ENCODE measurements around the gene TRAF3IP3. TPM values are rescaled to one million over a fixed set of nuclear protein-coding genes. Genes with fewer than 3 reads are reported as not detected.

Gene TRAF3IP3
- total RNA-seq, 2 experiments from 2014 or later: 107 to 113 TPM

GRCh38 chr1:209769971-209770370 lies 14.1 kb downstream of the TRAF3IP3 start:
- Mint-ChIP-seq H3K36me3 (ENCODE audit: low read depth) (peaks cover 46% of the 10 kb centered on the region), H3K4me3 (no peak overlapping the region), H3K4me1 (ENCODE audit: low read depth) (peaks cover 13% of the 10 kb centered on the region), H3K27me3 (ENCODE audit: low read depth) (no peaks in the 10 kb centered on the region), H3K9me3 (no peaks in the 10 kb centered on the region), H3K27ac (no peak overlapping the region)
- CTCF ChIA-PET: interaction anchor here (0.7 to 6.1 kb wide), 8 partner anchors 13 to 97 kb away, joined by 3 to 77 read pairs (median 6); partner anchors contain the start of genes C1orf74, TRAF3IP3 and UTP25
- intact Hi-C loops (cut with micrococcal nuclease): loop anchor here (1.0 to 10.0 kb wide), 4 partner anchors 57 to 1805 kb away; partner anchors contain the start of genes SLC30A1 and UTP25
- DNase-seq: peak; percentile 37

GRCh38 chr1:209770636-209771415 lies 15.0 kb downstream of the TRAF3IP3 start:
- Mint-ChIP-seq H3K4me1 (ENCODE audit: low read depth) (peaks cover 17% of the 10 kb centered on the region), H3K27me3 (ENCODE audit: low read depth) (no peaks in the 10 kb centered on the region), H3K9me3 (no peaks in the 10 kb centered on the region), H3K36me3 (ENCODE audit: low read depth) (peaks cover 48% of the 10 kb centered on the region), H3K27ac (no peak overlapping the region), H3K4me3 (no peak overlapping the region)
- CTCF ChIA-PET: interaction anchor here (1.3 to 6.1 kb wide), 2 partner anchors 20 to 46 kb away, joined by 6 to 77 read pairs; no protein-coding TSS in a partner anchor
- no peak for DNase-seq
- intact Hi-C loops (cut with micrococcal nuclease): no loop called here

GRCh38 chr1:209772126-209772525 lies 16.3 kb downstream of the TRAF3IP3 start:
- peaks cover 48% of the 10 kb centered on the region for H3K36me3 Mint-ChIP-seq (ENCODE audit: low read depth)
- intact Hi-C loops (cut with micrococcal nuclease): no loop called here
- H3K4me1 Mint-ChIP-seq (ENCODE audit: low read depth): peaks cover 24% of the 10 kb centered on the region
- H3K27ac Mint-ChIP-seq: no peak overlapping the region
- no peaks in the 10 kb centered on the region for H3K27me3 Mint-ChIP-seq (ENCODE audit: low read depth)
- CTCF ChIA-PET: interaction anchor here (1.0 to 1.9 kb wide), 3 partner anchors 12 to 51 kb away, joined by 5 to 7 read pairs (median 6); no protein-coding TSS in a partner anchor
- no peak for DNase-seq
- H3K4me3 Mint-ChIP-seq: no peak overlapping the region
- H3K9me3 Mint-ChIP-seq: no peaks in the 10 kb centered on the region

- H3K27me3 Mint-ChIP-seq (ENCODE audit: low read depth): no peaks in the 10 kb centered on the region
- H3K36me3 Mint-ChIP-seq (ENCODE audit: low read depth): peaks cover 53% of the 10 kb centered on the region
- peaks cover 40% of the 10 kb centered on the region for H3K4me1 Mint-ChIP-seq (ENCODE audit: low read depth)
- intact Hi-C loops (cut with micrococcal nuclease): no loop called here
- H3K4me3 Mint-ChIP-seq: no peak overlapping the region
- CTCF ChIA-PET: interaction anchor here (0.7 to 2.1 kb wide), 5 partner anchors 9 to 62 kb away, joined by 3 to 9 read pairs (median 4); partner anchors contain the start of genes C1orf74 and TRAF3IP3
- H3K27ac Mint-ChIP-seq: peak overlapping the region; percentile 69
- H3K9me3 Mint-ChIP-seq: no peaks in the 10 kb centered on the region
- no peak for DNase-seq
These were observed 18.7 kb downstream of the TRAF3IP3 start for GRCh38 chr1:209774592-209774991.

- H3K4me1 Mint-ChIP-seq (ENCODE audit: low read depth): peaks cover 48% of the 10 kb centered on the region
- intact Hi-C loops (cut with micrococcal nuclease): no loop called here
- H3K9me3 Mint-ChIP-seq: no peaks in the 10 kb centered on the region
- no peak for DNase-seq
- H3K4me3 Mint-ChIP-seq: no peak overlapping the region
- H3K36me3 Mint-ChIP-seq (ENCODE audit: low read depth): peaks cover 61% of the 10 kb centered on the region
- H3K27me3 Mint-ChIP-seq (ENCODE audit: low read depth): no peaks in the 10 kb centered on the region
- H3K27ac Mint-ChIP-seq: peak overlapping the region; percentile 69
- CTCF ChIA-PET: interaction anchor here (0.6 to 1.7 kb wide), 2 partner anchors 48 to 1831 kb away, joined by 3 to 9 read pairs; no protein-coding TSS in a partner anchor
These were observed 19.8 kb downstream of the TRAF3IP3 start for GRCh38 chr1:209775678-209776077.

- Mint-ChIP-seq H3K36me3 (ENCODE audit: low read depth) (peaks cover 65% of the 10 kb centered on the region), H3K9me3 (no peaks in the 10 kb centered on the region), H3K27ac (peak overlapping the region; percentile 69), H3K4me1 (ENCODE audit: low read depth) (peaks cover 52% of the 10 kb centered on the region), H3K4me3 (no peak overlapping the region), H3K27me3 (ENCODE audit: low read depth) (no peaks in the 10 kb centered on the region)
- intact Hi-C loops (cut with micrococcal nuclease): no loop called here
- no peak for DNase-seq
- CTCF ChIA-PET: interaction anchor here (1.4 to 1.6 kb wide), 2 partner anchors 17 to 30 kb away, joined by 4 read pairs; no protein-coding TSS in a partner anchor
These were observed 21.7 kb downstream of the TRAF3IP3 start for GRCh38 chr1:209777587-209777986.

GRCh38 chr1:209778102-209778501 lies 22.2 kb downstream of the TRAF3IP3 start:
- Mint-ChIP-seq H3K4me3 (no peak overlapping the region), H3K4me1 (ENCODE audit: low read depth) (peaks cover 57% of the 10 kb centered on the region), H3K9me3 (no peaks in the 10 kb centered on the region), H3K27ac (peak overlapping the region; percentile 69), H3K27me3 (ENCODE audit: low read depth) (no peaks in the 10 kb centered on the region), H3K36me3 (ENCODE audit: low read depth) (peaks cover 66% of the 10 kb centered on the region)
- no peak for DNase-seq
- CTCF ChIA-PET: interaction anchor here (0.9 to 1.6 kb wide), 2 partner anchors 18 to 45 kb away, joined by 3 to 4 read pairs; no protein-coding TSS in a partner anchor
- intact Hi-C loops (cut with micrococcal nuclease): no loop called here

GRCh38 chr1:209780268-209780667 lies 24.4 kb downstream of the TRAF3IP3 start:
- peaks cover 54% of the 10 kb centered on the region for H3K36me3 Mint-ChIP-seq (ENCODE audit: low read depth)
- peaks cover 61% of the 10 kb centered on the region for H3K4me1 Mint-ChIP-seq (ENCODE audit: low read depth)
- H3K27me3 Mint-ChIP-seq (ENCODE audit: low read depth): no peaks in the 10 kb centered on the region
- H3K4me3 Mint-ChIP-seq: no peak overlapping the region
- no peaks in the 10 kb centered on the region for H3K9me3 Mint-ChIP-seq
- CTCF ChIA-PET: no interaction called here
- peak overlapping the region; percentile 65 for H3K27ac Mint-ChIP-seq
- intact Hi-C loops (cut with micrococcal nuclease): no loop called here
- DNase-seq: no peak

- Mint-ChIP-seq H3K4me1 (ENCODE audit: low read depth) (peaks cover 42% of the 10 kb centered on the region), H3K36me3 (ENCODE audit: low read depth) (peaks cover 30% of the 10 kb centered on the region), H3K4me3 (peak overlapping the region; percentile 92), H3K27me3 (ENCODE audit: low read depth) (no peaks in the 10 kb centered on the region), H3K9me3 (no peaks in the 10 kb centered on the region), H3K27ac (peak overlapping the region; percentile 97)
- no peak for DNase-seq
- CTCF ChIA-PET: interaction anchor here (2.0 to 2.2 kb wide), 2 partner anchors 10 to 40 kb away, joined by 7 to 9 read pairs; no protein-coding TSS in a partner anchor
- intact Hi-C loops (cut with micrococcal nuclease): no loop called here
These were observed 27.5 kb downstream of the TRAF3IP3 start for GRCh38 chr1:209783386-209783785.

GRCh38 chr1:209784265-209785169 lies 28.7 kb downstream of the TRAF3IP3 start, which contains the start of gene C1orf74:
Gene C1orf74 (minus strand): TSS chr1:209784559. CDS start chr1:209783634, 925 bp downstream.
- peak; percentile 100 for DNase-seq
- Mint-ChIP-seq H3K27me3 (ENCODE audit: low read depth) (no peaks in the 10 kb centered on the region), H3K4me1 (ENCODE audit: low read depth) (peaks cover 37% of the 10 kb centered on the region), H3K36me3 (ENCODE audit: low read depth) (peaks cover 21% of the 10 kb centered on the region), H3K4me3 (peak within 1 kb of the TSS; percentile 92), H3K27ac (peak within 1 kb of the TSS; percentile 97), H3K9me3 (no peaks in the 10 kb centered on the region)
- intact Hi-C loops (cut with micrococcal nuclease): loop anchor here (1.0 kb wide), 5 partner anchors 16 to 43 kb away; partner anchors contain the start of genes TRAF3IP3 and UTP25
- CTCF ChIA-PET: interaction anchor here (0.5 to 3.7 kb wide), 6 partner anchors 11 to 55 kb away, joined by 3 to 32 read pairs (median 7); no protein-coding TSS in a partner anchor

GRCh38 chr1:209785592-209785991 lies 29.7 kb downstream of the TRAF3IP3 start:
- CTCF ChIA-PET: interaction anchor here (1.5 to 3.7 kb wide), 2 partner anchors 17 to 37 kb away, joined by 7 to 32 read pairs; no protein-coding TSS in a partner anchor
- intact Hi-C loops (cut with micrococcal nuclease): no loop called here

More at GRCh38 chr1:209785592-209785991, 29.7 kb downstream of the TRAF3IP3 start:
- DNase-seq: no peak
- H3K27me3 Mint-ChIP-seq (ENCODE audit: low read depth): no peaks in the 10 kb centered on the region
- H3K9me3 Mint-ChIP-seq: no peaks in the 10 kb centered on the region
- H3K4me1 Mint-ChIP-seq (ENCODE audit: low read depth): peaks cover 29% of the 10 kb centered on the region
- H3K4me3 Mint-ChIP-seq: no peak overlapping the region
- peak overlapping the region; percentile 97 for H3K27ac Mint-ChIP-seq
- H3K36me3 Mint-ChIP-seq (ENCODE audit: low read depth): peaks cover 12% of the 10 kb centered on the region

All from activated naive CD4-positive, alpha-beta T cell treated with anti-CD3 and anti-CD28 coated beads for 36 hours (primary cell).